Parietal lobe (tissue), 2 donors: Measurements from ENCODE around the gene CCDC78. TPM values are rescaled to one million over a fixed set of nuclear protein-coding genes. Genes with fewer than 3 reads are reported as not detected.

ENCODE experiments used
- small RNA-seq: library from RNA; depleted of rRNA; stranded (forward); fragments of <200 nt; gene quantifications from one replicate; pipeline ENCODE3, GENCODE V24; 2014; ENCODE audit warnings: low replicate concordance
- total RNA-seq: library from RNA; depleted of rRNA; stranded (reverse); fragments of >200 nt; gene quantifications from one replicate; pipeline ENCODE4 v1.2.3, GENCODE V29; 2014

The CCDC78 gene
- 7.5 TPM for total RNA-seq

GRCh38 chr16:726438-727290, at the start of gene CCDC78, which contains the start of gene HAGHL:
TSS of gene CCDC78 (minus strand) at chr16:726443. CDS start at chr16:726367, 76 bp downstream.
TSS of gene HAGHL (plus strand) at chr16:727106. CDS start at chr16:727510, 404 bp downstream.

DNA sequence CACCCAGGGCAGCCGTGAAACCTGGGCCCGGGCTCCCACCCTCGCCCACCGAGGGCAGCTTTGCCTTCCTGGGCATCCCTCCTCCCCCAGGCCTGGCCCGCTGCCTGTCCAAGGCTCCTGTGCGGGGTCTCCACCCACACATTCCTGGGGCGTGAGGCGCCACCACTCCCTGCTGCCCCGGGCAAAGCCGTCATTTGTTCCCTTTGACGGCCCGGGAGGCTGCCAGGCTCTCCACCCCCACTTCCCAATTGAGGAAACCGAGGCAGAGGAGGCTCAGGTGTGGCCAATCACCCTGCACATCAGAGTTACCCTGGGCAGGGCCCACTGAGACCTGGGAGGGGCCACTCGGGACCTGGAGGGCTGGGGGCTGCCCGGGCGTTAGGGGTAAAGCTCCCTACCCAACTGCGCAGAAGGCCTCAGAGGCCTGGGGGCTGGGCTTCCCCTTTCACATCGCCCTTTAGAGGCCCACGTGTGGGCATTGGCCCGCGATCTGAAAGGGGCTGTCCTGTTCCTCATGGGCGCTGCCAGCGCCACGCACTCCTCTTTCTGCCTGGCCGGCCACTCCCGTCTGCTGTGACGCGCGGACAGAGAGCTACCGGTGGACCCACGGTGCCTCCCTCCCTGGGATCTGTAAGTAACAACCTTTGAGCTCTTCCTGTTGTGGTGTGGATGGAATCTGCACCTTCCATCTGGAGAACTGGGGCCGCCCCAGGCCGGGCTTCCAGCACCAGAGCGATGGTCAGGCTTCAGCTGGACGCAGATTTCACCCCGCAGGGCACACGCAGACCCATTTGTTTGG, 34.5 kb upstream of the CCDC78 start, which contains the start of gene MSLN:
Gene MSLN (plus strand): TSS at position 190 of the 799 bp plus-strand sequence. CDS start 1,947 bp downstream, outside the sequence.

GRCh38 chr16:740764-741505, 14.7 kb upstream of the CCDC78 start, which contains the start of gene CIAO3:
TSS of gene CIAO3 (minus strand) at chr16:740997. CDS start at chr16:740985, 12 bp downstream.

GRCh38 chr16:720990-721764, 5.1 kb downstream of the CCDC78 start, which contains the start of gene ANTKMT:
TSS of gene ANTKMT (plus strand) at chr16:721146. CDS start at chr16:721275, 129 bp downstream.

GRCh38 chr16:714558-715476, 11.4 kb downstream of the CCDC78 start, which contains the start of gene METRN:
TSS of gene METRN (plus strand) at chr16:715118. CDS start at chr16:715290, 172 bp downstream.

DNA sequence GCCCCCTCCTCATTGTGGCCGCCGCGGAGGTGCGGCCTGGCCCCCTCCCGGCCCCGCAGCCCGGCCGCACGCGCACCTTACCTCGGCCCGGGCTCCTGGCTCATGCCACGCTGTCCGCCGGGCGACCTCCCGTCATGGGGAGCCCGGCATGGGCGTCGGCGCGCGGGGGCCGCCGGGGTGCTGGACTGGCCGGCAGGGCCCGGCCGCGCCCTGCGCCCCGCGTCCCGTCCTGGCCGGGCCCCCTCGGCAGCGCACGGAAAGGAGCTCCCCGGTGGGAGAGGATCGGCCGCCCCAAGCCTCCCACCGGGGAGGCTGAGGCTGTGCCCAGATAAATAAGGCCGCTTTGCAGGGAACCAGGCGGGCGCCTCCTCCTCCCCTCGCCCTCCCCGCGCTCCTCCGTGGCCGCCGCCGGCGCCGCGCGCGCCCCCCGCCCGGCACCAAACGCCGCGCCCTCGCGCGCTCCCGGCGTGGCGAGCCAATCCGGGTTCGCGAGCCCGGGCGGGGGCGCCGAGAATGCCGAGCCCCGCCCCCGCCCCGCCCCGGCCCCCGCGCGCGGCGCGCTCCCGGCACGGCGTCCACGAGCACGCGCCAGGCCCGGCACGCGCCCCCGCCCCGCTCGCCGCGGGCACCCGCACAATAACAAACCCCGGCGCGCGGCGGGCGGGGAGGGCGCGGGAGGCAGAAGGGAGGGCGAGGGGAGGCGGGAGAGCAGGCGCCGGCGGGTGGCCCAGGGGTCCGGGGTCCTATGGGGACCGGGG, 20.6 kb downstream of the CCDC78 start, which contains the start of gene FBXL16:
Gene FBXL16 (minus strand): TSS at position 371 of the 758 bp plus-strand sequence. CDS start 8,396 bp downstream, outside the sequence.

GRCh38 chr16:684071-684794, 42.0 kb downstream of the CCDC78 start, which contains the start of gene JMJD8:
TSS of gene JMJD8 (minus strand) at chr16:684334. CDS start at chr16:684319, 15 bp downstream.

GRCh38 chr16:679814-680624, 46.2 kb downstream of the CCDC78 start, which contains the start of gene STUB1:
TSS of gene STUB1 (plus strand) at chr16:680410. CDS start at chr16:680526, 116 bp downstream.

GRCh38 chr16:674968-675883, 51.0 kb downstream of the CCDC78 start, which contains the start of gene RHBDL1:
TSS of gene RHBDL1 (plus strand) at chr16:675671. CDS start at chr16:675791, 120 bp downstream.

Small RNA genes within 50 kb of the gene (small RNA-seq; reads per million reads assigned to genes)
- gene MIR662: not detected

Other genes with a start within 250 kb of the CCDC78 start
- 20.7 TPM for gene CAPN15, start 198.7 kb downstream of the CCDC78 start, total RNA-seq
- not detected for gene PRR35, start 166.0 kb downstream of the CCDC78 start, total RNA-seq
- gene NHLRC4, start 159.4 kb downstream of the CCDC78 start, total RNA-seq: 0.31 TPM
- gene PIGQ, start 156.5 kb downstream of the CCDC78 start, total RNA-seq: 42.3 TPM
- gene RAB40C, start 136.4 kb downstream of the CCDC78 start, total RNA-seq: 27.5 TPM
- 1.3 TPM for gene WFIKKN1, start 95.5 kb downstream of the CCDC78 start, total RNA-seq
- gene METTL26, start 90.1 kb downstream of the CCDC78 start, total RNA-seq: 36.6 TPM
- 8.1 TPM for gene MCRIP2, start 84.6 kb downstream of the CCDC78 start, total RNA-seq
- 26.9 TPM for gene WDR90, start 77.1 kb downstream of the CCDC78 start, total RNA-seq
- gene RHOT2, start 58.3 kb downstream of the CCDC78 start, total RNA-seq: 55.1 TPM
- gene RHBDL1, start 50.8 kb downstream of the CCDC78 start, total RNA-seq: 1.6 TPM
- 60.1 TPM for gene STUB1, start 46.0 kb downstream of the CCDC78 start, total RNA-seq
- 23.2 TPM for gene JMJD8, start 42.1 kb downstream of the CCDC78 start, total RNA-seq
- 6.6 TPM for gene WDR24, start 36.0 kb downstream of the CCDC78 start, total RNA-seq
- gene FBXL16, start 20.6 kb downstream of the CCDC78 start, total RNA-seq: 10.6 TPM
- gene METRN, start 11.3 kb downstream of the CCDC78 start, total RNA-seq: 17.5 TPM
- gene ANTKMT, start 5.3 kb downstream of the CCDC78 start, total RNA-seq: 21.0 TPM
- 10.6 TPM for gene HAGHL, start 663 bp upstream of the CCDC78 start, total RNA-seq
- 84.2 TPM for gene CIAO3, start 14.6 kb upstream of the CCDC78 start, total RNA-seq
- gene MSLN, start 34.3 kb upstream of the CCDC78 start, total RNA-seq: not detected
- gene RPUSD1, start 61.9 kb upstream of the CCDC78 start, total RNA-seq: 15.3 TPM
- gene CHTF18, start 62.2 kb upstream of the CCDC78 start, total RNA-seq: 21.0 TPM
- not detected for gene GNG13, start 74.3 kb upstream of the CCDC78 start, total RNA-seq
- 17.2 TPM for gene LMF1, start 244.5 kb upstream of the CCDC78 start, total RNA-seq